BLaER1 (cell line): Measurements from ENCODE around the gene SPEF2.
A peak's percentile ranks its signal among the peaks of the same experiment; 100 is the strongest.

Experiments
- H3K27ac ChIP-seq: shearing (Covaris generic); formaldehyde crosslinking; 2 replicates; pipeline ENCODE4 v1.8.1; 2022
- H3K27me3 ChIP-seq: shearing (Covaris generic); formaldehyde crosslinking; 2 replicates; pipeline ENCODE4 v1.8.1; 2022
- H3K36me3 ChIP-seq: shearing (Covaris generic); formaldehyde crosslinking; 2 replicates; pipeline ENCODE4 v1.8.1; 2022
- H3K4me1 ChIP-seq: shearing (Covaris generic); formaldehyde crosslinking; 2 replicates; pipeline ENCODE4 v1.8.1; 2022
- H3K4me2 ChIP-seq: shearing (Covaris generic); formaldehyde crosslinking; 2 replicates; pipeline ENCODE4 v1.8.1; 2022
- H3K4me3 ChIP-seq: shearing (Covaris generic); formaldehyde crosslinking; 2 replicates; pipeline ENCODE4 v1.8.1; 2022
- H3K9ac ChIP-seq: shearing (Covaris generic); formaldehyde crosslinking; 2 replicates; pipeline ENCODE4 v1.8.1; 2022
- H3K9me3 ChIP-seq: shearing (Covaris generic); formaldehyde crosslinking; 2 replicates; pipeline ENCODE4 v1.8.1; 2022
- H4K20me1 ChIP-seq: shearing (Covaris generic); formaldehyde crosslinking; 2 replicates; pipeline ENCODE4 v1.8.1; 2022
- Cebpa-rat ChIP-seq: shearing (Covaris generic); IDR thresholded peaks from 2 replicates; pipeline ENCODE4 v1.8.1; 2022

Gene SPEF2

GRCh38 chr5:35672995-35673394, 55.3 kb downstream of the SPEF2 start:
- no peak overlapping the region for H3K27ac ChIP-seq
- no peak overlapping the region for H3K4me3 ChIP-seq
- H3K27me3 ChIP-seq, result no peaks in the 10 kb centered on the region
- no peak for TF ChIP-seq Cebpa-rat
- no peaks in the 10 kb centered on the region for H4K20me1 ChIP-seq
- H3K9ac ChIP-seq, result no peak overlapping the region
- peak overlapping the region; percentile 55 for H3K4me2 ChIP-seq
- H3K4me1 ChIP-seq, result peaks cover 31% of the 10 kb centered on the region
- no peaks in the 10 kb centered on the region for H3K36me3 ChIP-seq
- H3K9me3 ChIP-seq, result no peaks in the 10 kb centered on the region

- no peaks in the 10 kb centered on the region for H3K36me3 ChIP-seq
- H4K20me1 ChIP-seq, result no peaks in the 10 kb centered on the region
- TF ChIP-seq Cebpa-rat, result no peak
- H3K27me3 ChIP-seq, result no peaks in the 10 kb centered on the region
- H3K9me3 ChIP-seq, result no peaks in the 10 kb centered on the region
- peaks cover 38% of the 10 kb centered on the region for H3K4me1 ChIP-seq
- H3K4me3 ChIP-seq, result no peak overlapping the region
- peak overlapping the region; percentile 55 for H3K4me2 ChIP-seq
- H3K27ac ChIP-seq, result no peak overlapping the region
- no peak overlapping the region for H3K9ac ChIP-seq
Measured at GRCh38 chr5:35674049-35674448, 56.4 kb downstream of the SPEF2 start.

GRCh38 chr5:35675392-35675791, 57.7 kb downstream of the SPEF2 start:
- no peaks in the 10 kb centered on the region for H3K36me3 ChIP-seq
- H3K27me3 ChIP-seq, result no peaks in the 10 kb centered on the region
- H3K4me2 ChIP-seq, result no peak overlapping the region
- no peaks in the 10 kb centered on the region for H3K9me3 ChIP-seq
- H4K20me1 ChIP-seq, result no peaks in the 10 kb centered on the region
- H3K9ac ChIP-seq, result no peak overlapping the region
- no peak for TF ChIP-seq Cebpa-rat
- peaks cover 45% of the 10 kb centered on the region for H3K4me1 ChIP-seq
- no peak overlapping the region for H3K4me3 ChIP-seq
- no peak overlapping the region for H3K27ac ChIP-seq

GRCh38 chr5:35677878-35678277, 60.2 kb downstream of the SPEF2 start:
- no peaks in the 10 kb centered on the region for H3K27me3 ChIP-seq
- H3K4me3 ChIP-seq, result no peak overlapping the region
- peaks cover 28% of the 10 kb centered on the region for H3K4me1 ChIP-seq
- H3K4me2 ChIP-seq, result no peak overlapping the region
- H3K36me3 ChIP-seq, result no peaks in the 10 kb centered on the region
- H3K9ac ChIP-seq, result no peak overlapping the region
- H4K20me1 ChIP-seq, result no peaks in the 10 kb centered on the region
- TF ChIP-seq Cebpa-rat, result no peak
- H3K9me3 ChIP-seq, result no peaks in the 10 kb centered on the region
- H3K27ac ChIP-seq, result no peak overlapping the region

- H3K27me3 ChIP-seq, result no peaks in the 10 kb centered on the region
- H3K4me2 ChIP-seq, result peak overlapping the region; percentile 42
- H3K36me3 ChIP-seq, result no peaks in the 10 kb centered on the region
- H3K4me3 ChIP-seq, result no peak overlapping the region
- peak overlapping the region; percentile 23 for H3K27ac ChIP-seq
- no peaks in the 10 kb centered on the region for H3K9me3 ChIP-seq
- TF ChIP-seq Cebpa-rat, result no peak
- H3K4me1 ChIP-seq, result peaks cover 20% of the 10 kb centered on the region
- no peaks in the 10 kb centered on the region for H4K20me1 ChIP-seq
- no peak overlapping the region for H3K9ac ChIP-seq
Measured at GRCh38 chr5:35678661-35679060, 61.0 kb downstream of the SPEF2 start.

GRCh38 chr5:35679357-35679756, 61.7 kb downstream of the SPEF2 start:
- H3K27ac ChIP-seq, result peak overlapping the region; percentile 23
- no peaks in the 10 kb centered on the region for H3K27me3 ChIP-seq
- H3K4me3 ChIP-seq, result no peak overlapping the region
- peaks cover 14% of the 10 kb centered on the region for H3K4me1 ChIP-seq
- no peaks in the 10 kb centered on the region for H4K20me1 ChIP-seq
- no peaks in the 10 kb centered on the region for H3K9me3 ChIP-seq
- no peaks in the 10 kb centered on the region for H3K36me3 ChIP-seq
- no peak for TF ChIP-seq Cebpa-rat
- no peak overlapping the region for H3K9ac ChIP-seq
- peak overlapping the region; percentile 42 for H3K4me2 ChIP-seq

- no peak overlapping the region for H3K4me3 ChIP-seq
- TF ChIP-seq Cebpa-rat, result no peak
- no peaks in the 10 kb centered on the region for H3K36me3 ChIP-seq
- H4K20me1 ChIP-seq, result no peaks in the 10 kb centered on the region
- H3K27me3 ChIP-seq, result no peaks in the 10 kb centered on the region
- peaks cover 14% of the 10 kb centered on the region for H3K4me1 ChIP-seq
- no peak overlapping the region for H3K4me2 ChIP-seq
- no peak overlapping the region for H3K27ac ChIP-seq
- H3K9me3 ChIP-seq, result no peaks in the 10 kb centered on the region
- H3K9ac ChIP-seq, result no peak overlapping the region
Measured at GRCh38 chr5:35681911-35682310, 64.2 kb downstream of the SPEF2 start.

- H3K27ac ChIP-seq, result no peak overlapping the region
- TF ChIP-seq Cebpa-rat, result no peak
- no peaks in the 10 kb centered on the region for H4K20me1 ChIP-seq
- H3K9ac ChIP-seq, result no peak overlapping the region
- no peaks in the 10 kb centered on the region for H3K27me3 ChIP-seq
- H3K36me3 ChIP-seq, result no peaks in the 10 kb centered on the region
- no peak overlapping the region for H3K4me2 ChIP-seq
- H3K4me1 ChIP-seq, result peaks cover 13% of the 10 kb centered on the region
- H3K4me3 ChIP-seq, result no peak overlapping the region
- no peaks in the 10 kb centered on the region for H3K9me3 ChIP-seq
Measured at GRCh38 chr5:35683466-35683865, 65.8 kb downstream of the SPEF2 start.

GRCh38 chr5:35685161-35685560, 67.5 kb downstream of the SPEF2 start:
- no peak overlapping the region for H3K4me2 ChIP-seq
- TF ChIP-seq Cebpa-rat, result no peak
- H3K4me1 ChIP-seq, result no peaks in the 10 kb centered on the region
- no peaks in the 10 kb centered on the region for H3K36me3 ChIP-seq
- no peak overlapping the region for H3K9ac ChIP-seq
- no peak overlapping the region for H3K27ac ChIP-seq
- H3K9me3 ChIP-seq, result no peaks in the 10 kb centered on the region
- H3K4me3 ChIP-seq, result no peak overlapping the region
- H3K27me3 ChIP-seq, result no peaks in the 10 kb centered on the region
- no peaks in the 10 kb centered on the region for H4K20me1 ChIP-seq

GRCh38 chr5:35687961-35688360, 70.3 kb downstream of the SPEF2 start:
- Histone ChIP-seq H3K9me3 (no peaks in the 10 kb centered on the region), H3K27me3 (no peaks in the 10 kb centered on the region), H3K4me3 (no peak overlapping the region)

GRCh38 chr5:35694481-35694880, 76.8 kb downstream of the SPEF2 start:
- no peaks in the 10 kb centered on the region for H3K9me3 ChIP-seq
- H3K27ac ChIP-seq, result no peak overlapping the region
- no peaks in the 10 kb centered on the region for H4K20me1 ChIP-seq
- H3K36me3 ChIP-seq, result no peaks in the 10 kb centered on the region
- H3K4me3 ChIP-seq, result no peak overlapping the region
- H3K27me3 ChIP-seq, result no peaks in the 10 kb centered on the region
- H3K4me2 ChIP-seq, result no peak overlapping the region
- peaks cover 9% of the 10 kb centered on the region for H3K4me1 ChIP-seq
- no peak overlapping the region for H3K9ac ChIP-seq
- TF ChIP-seq Cebpa-rat, result no peak

More at GRCh38 chr5:35687961-35688360, 70.3 kb downstream of the SPEF2 start:
- TF ChIP-seq Cebpa-rat, result no peak
- no peak overlapping the region for H3K9ac ChIP-seq
- H3K27ac ChIP-seq, result no peak overlapping the region
- no peak overlapping the region for H3K4me2 ChIP-seq
- no peaks in the 10 kb centered on the region for H3K4me1 ChIP-seq
- no peaks in the 10 kb centered on the region for H4K20me1 ChIP-seq
- no peaks in the 10 kb centered on the region for H3K36me3 ChIP-seq
